GM18868 (cell line): ENCODE measurements around the gene LMBR1.
"Not testable (repeated sequence)": the region's sequence is repeated elsewhere in the genome, so short reads cannot be mapped to it uniquely, and the experiment has no call there.

Experiments
- ATAC-seq: cut with Tn5 transposase; IDR thresholded peaks from one replicate; pipeline ENCODE4 v1.9.1; 2021; ENCODE audit warnings: mild to moderate bottlenecking, moderate library complexity; ENCODE audit not compliant: unreplicated experiment

The LMBR1 gene

GRCh38 chr7:156703209-156703608, 189.8 kb downstream of the LMBR1 start:
- no peak for ATAC-seq

GRCh38 chr7:156702399-156702798, 190.6 kb downstream of the LMBR1 start:
- no peak for ATAC-seq

DNA sequence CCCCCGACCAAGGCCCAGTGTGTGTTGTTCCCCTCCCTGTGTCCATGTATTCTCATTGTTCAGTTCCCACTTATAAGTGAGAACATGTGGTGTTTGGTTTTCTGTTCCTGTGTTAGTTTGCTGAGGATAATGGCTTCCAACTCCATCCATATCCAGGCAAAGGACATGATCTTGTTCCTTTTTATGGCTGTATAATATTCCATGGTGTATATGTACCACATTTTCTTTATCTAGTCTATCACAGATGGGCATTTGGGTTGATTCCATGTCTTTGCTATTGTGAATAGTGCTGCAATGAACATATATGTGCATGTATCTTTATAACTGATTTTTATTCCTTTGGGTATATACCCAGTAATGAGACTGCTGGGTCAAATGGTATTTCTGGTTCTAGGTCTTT, 191.2 kb downstream of the LMBR1 start:
- not testable (repeated sequence) for ATAC-seq

GRCh38 chr7:156698512-156698911, 194.5 kb downstream of the LMBR1 start:
- not testable (repeated sequence) for ATAC-seq

- not testable (repeated sequence) for ATAC-seq
Measured at GRCh38 chr7:156697283-156697682, 195.7 kb downstream of the LMBR1 start.

DNA sequence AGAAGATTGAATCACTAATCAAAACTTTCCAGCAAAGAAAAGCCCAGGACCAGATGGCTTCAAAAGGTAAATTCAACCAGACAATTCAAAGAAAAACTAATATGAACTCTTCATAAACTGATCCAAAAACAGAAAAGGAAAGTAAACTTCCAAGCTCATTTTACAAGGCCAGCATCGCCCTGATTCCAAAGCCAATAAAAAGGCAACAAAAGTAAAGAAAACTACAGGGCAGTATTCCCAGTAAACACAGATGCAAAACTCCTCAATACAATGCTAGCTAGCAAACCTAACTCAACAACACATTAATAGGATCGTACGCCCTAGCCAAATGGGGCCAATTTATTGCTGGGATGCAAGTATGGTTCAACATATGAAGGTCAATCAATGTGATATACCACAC, 199.4 kb downstream of the LMBR1 start:
- ATAC-seq = no peak

GRCh38 chr7:156692849-156693248, 200.1 kb downstream of the LMBR1 start:
- no peak for ATAC-seq

DNA sequence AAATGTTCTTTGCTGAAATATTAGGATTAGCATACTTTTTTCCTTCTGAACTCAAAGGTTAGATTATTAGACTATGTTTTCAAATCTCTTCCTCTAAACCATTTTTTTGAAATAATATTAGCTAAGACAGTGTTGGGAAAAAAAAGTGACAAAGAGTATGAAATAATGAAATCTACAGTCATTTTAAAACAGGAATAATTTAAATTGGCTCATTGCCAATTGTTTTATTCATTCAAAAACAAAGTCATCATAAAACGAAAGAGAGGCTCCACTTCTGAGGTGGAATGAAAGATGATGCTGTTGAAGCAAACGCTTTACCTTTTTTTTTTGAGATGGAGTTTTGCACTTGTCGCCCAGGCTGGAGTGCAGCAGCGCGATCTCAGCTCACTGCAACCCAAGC, 201.2 kb downstream of the LMBR1 start:
- no peak for ATAC-seq

DNA sequence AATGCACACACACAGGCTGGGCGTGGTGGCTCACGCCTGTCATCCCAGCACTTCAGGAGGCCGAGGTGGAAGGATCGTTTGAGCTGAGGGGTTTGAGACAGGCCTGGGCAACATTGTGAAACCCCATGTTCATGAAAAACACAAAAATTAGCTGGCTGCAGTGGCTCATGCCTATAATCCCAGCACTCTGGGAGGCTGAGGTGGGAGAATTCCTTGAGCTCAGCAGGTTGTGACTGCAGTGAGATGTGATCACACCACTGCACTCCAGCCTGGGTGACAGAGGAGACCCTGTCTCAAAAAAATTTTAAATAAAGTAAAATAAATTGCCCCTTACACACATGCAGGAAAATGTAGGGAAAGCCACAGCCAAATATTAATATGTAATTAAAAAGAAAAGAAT, 208.3 kb downstream of the LMBR1 start:
- ATAC-seq = no peak

- no peak for ATAC-seq
Measured at GRCh38 chr7:156684251-156684650, 208.7 kb downstream of the LMBR1 start.

DNA sequence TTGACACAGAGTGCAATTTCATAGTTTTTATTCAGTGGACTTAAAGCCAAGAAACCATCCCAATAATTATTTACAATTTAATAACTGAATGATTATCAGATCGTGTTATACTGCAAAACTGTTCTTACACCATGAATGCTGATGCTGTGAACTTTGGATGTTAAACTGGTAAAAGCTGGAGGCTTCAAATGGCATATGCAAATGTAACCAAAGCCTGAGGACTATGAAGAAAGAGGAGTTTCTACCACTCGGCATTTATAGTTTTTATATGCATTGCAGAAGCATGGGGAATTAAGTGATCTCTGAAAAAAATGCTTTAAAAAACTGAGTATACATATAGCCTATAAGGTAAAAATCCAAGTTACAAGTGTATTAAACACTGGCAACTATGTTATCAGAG, 210.1 kb downstream of the LMBR1 start:
- no peak for ATAC-seq

DNA sequence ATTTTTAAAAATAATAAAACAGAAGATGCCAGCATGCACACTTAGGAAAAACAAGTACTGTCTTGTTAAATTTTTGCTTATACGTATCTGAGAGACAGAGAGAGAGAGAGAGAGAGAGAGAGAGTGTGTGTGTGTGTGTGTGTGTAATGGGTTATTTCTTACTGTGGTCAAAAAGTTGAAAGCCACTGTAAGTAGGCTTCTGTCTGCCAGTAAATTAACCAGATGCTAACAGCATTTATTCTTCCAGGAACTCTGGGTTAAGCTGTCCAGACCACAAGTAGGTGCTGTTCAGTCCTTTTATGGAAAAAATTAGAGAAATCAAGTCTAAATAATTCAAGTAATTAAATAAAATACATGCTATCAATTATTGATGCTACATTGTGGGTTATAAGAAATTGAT, 212.7 kb downstream of the LMBR1 start:
- ATAC-seq = no peak

DNA sequence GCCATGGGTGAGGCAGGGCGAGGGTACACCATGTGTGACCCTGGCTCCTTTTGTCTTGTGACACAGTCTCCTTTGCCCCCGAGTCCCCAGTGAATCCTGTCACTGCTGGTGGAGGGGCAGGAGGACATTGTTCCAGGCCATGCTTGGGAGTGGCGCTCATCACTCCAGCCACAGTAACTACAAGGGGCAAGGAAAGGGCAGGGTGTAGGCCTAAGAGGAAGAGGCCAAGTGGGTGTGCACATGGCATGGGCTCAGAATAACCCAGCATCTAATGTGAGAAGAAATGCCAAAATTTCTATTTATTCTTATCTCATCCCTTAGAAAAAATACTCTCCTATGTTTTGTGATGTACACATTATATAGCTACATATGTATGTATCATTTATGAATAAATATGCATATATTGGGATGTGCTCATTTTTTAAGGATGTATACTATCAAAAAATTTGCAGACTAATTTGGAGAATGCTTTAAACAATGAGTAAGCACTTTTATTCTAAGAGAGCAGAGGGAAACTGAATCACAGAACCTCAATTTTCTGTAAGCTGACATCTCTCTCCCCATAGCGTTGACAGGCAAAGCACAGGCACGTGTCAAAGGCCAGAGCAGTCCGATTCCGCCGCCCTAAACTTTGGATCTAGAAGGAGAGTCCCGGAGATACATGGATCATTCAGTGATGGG, 215.5 kb downstream of the LMBR1 start:
- ATAC-seq = no peak

- ATAC-seq = no peak
Measured at GRCh38 chr7:156676263-156676662, 216.7 kb downstream of the LMBR1 start.

- no peak for ATAC-seq
Measured at GRCh38 chr7:156675721-156676120, 217.3 kb downstream of the LMBR1 start.

GRCh38 chr7:156673902-156674301, 219.1 kb downstream of the LMBR1 start:
- ATAC-seq = no peak

GRCh38 chr7:156673454-156673853, 219.5 kb downstream of the LMBR1 start:
- no peak for ATAC-seq

- no peak for ATAC-seq
Measured at GRCh38 chr7:156669035-156669828, 223.8 kb downstream of the LMBR1 start.

DNA sequence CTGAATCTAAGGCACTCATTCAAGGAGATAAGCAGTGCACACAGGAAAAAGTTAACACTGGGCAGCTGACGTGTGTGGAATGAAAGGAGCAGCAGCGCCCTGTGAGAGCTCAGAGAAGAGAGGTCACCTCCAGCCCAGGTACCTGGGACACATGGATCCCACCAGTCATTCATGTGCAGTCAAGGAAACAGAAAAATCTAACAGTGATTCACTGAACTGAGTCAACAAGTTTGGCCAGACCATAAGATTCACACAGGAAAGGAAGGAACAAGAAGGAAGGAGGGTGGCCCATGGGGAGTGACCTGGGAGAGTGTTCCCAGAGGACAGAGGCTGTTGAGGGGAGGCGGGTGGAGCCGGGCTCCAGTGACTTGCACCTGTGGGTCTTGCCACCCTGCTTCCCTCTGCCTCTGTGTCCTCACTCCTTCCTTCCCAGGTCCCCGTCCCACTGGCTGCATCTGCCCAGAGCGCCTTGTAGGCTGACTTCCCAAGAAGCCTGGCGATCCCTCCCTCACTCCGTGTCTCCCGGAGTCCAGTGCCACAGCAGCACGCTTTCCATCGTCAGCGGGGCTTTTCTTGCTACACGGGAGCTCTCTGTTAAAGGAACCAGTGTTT, 224.7 kb downstream of the LMBR1 start:
- no peak for ATAC-seq

- no peak for ATAC-seq
Measured at GRCh38 chr7:156667110-156667426, 225.9 kb downstream of the LMBR1 start.

DNA sequence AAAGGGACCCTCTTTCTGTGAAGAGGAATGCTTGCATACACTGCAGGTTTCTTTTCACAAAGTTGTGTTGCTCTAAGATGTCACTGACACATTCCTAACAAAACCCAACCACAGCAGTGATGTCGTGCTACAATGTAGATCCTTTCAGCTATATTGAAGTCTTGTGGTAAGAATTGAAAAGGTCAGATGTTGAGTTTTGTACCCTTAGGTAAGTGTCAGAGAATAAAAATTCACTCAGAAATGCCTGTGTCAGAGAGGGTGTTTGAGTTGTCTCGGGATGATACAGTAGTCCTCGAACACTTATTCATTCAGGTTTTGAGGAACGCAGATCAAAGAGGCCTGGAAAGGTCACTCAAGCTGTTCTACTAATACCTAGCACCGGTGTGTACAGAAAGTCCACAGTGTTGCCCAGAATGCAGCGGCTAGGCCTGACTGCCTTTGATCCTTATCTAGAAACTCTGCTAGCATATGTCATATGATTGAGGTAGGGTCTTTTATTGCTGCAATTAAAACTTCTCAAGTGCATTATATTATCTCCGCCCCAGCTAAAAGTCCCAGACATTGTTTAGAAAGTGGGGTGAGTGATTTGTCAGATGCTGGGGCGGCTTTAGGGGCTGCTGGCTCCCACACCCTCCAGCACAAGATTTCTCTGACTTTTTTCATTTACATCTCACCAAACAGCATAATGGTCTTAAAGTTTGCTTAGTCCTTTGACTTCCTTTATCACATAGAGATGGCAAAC, 226.4 kb downstream of the LMBR1 start:
- ATAC-seq = no peak

DNA sequence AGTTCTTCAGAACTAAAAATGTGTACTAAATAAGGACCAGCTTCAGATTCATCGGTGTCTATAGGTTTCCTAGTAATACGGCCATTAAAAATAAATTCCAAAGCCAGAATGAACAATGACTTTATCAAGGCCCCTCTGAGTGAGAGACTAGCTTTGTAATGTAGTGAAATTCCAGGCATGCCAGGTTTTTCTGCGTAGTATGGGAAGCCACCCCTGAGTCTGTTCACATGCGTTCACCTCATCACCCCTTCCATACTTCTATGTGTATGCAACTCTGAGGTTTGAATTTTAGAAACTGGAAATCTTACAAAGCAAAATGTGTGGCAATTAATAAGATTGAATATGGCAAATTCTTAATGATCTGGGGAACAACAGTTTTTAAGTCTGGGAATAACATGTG, 227.9 kb downstream of the LMBR1 start:
- ATAC-seq = no peak
